KMS-11 (cell line): ENCODE data around the gene SESTD1.
"Not testable (repeated sequence)": the region's sequence is repeated elsewhere in the genome, so short reads cannot be mapped to it uniquely, and the experiment has no call there.

Source experiments
- H2AFZ ChIP-seq: fragments of 200-600 bp; sonication (generic); 2 replicates; pipeline ENCODE4 v1.6.1; 2016; ENCODE audit warnings: antibody characterized with exemption, mixed run types, low read depth
- H3K27ac ChIP-seq: fragments of 200-600 bp; sonication (generic); 2 replicates; pipeline ENCODE4 v1.6.1; 2016; ENCODE audit warnings: mild to moderate bottlenecking, mixed run types
- H3K27me3 ChIP-seq: fragments of 200-600 bp; sonication (generic); 2 replicates; pipeline ENCODE4 v1.6.1; 2017; ENCODE audit warnings: mild to moderate bottlenecking, low read depth, mixed run types, moderate library complexity; ENCODE audit not compliant: insufficient read depth
- H3K36me3 ChIP-seq: fragments of 200-600 bp; sonication (generic); 2 replicates; pipeline ENCODE4 v1.6.1; 2017; ENCODE audit warnings: mild to moderate bottlenecking, mixed run types; ENCODE audit not compliant: insufficient read depth
- H3K4me1 ChIP-seq: fragments of 200-600 bp; sonication (generic); 2 replicates; pipeline ENCODE4 v1.6.1; 2016; ENCODE audit warnings: mild to moderate bottlenecking, low read depth, mixed run types; ENCODE audit not compliant: poor library complexity, severe bottlenecking
- H3K4me2 ChIP-seq: fragments of 200-600 bp; sonication (generic); 2 replicates; pipeline ENCODE4 v1.7.0; 2016; ENCODE audit warnings: mild to moderate bottlenecking, mixed run types
- H3K4me3 ChIP-seq: fragments of 200-600 bp; sonication (generic); IDR thresholded peaks from 2 replicates; pipeline ENCODE4 v1.6.1; 2017; ENCODE audit warnings: low read depth, low read length, mixed read lengths; ENCODE audit not compliant: insufficient read depth
- H3K79me2 ChIP-seq: fragments of 200-600 bp; sonication (generic); 2 replicates; pipeline ENCODE4 v1.6.1; 2016; ENCODE audit warnings: low read depth, mixed run types; ENCODE audit not compliant: insufficient read depth
- H3K9ac ChIP-seq: fragments of 200-600 bp; sonication (generic); 2 replicates; pipeline ENCODE4 v1.6.1; 2016; ENCODE audit warnings: mild to moderate bottlenecking, mixed run types
- H4K20me1 ChIP-seq: fragments of 200-600 bp; sonication (generic); 2 replicates; pipeline ENCODE4 v1.6.1; 2016; ENCODE audit warnings: mild to moderate bottlenecking, mixed run types; ENCODE audit not compliant: insufficient read depth
- CTCF ChIP-seq: fragments of 200-600 bp; sonication (generic); conservative IDR thresholded peaks from 2 replicates; pipeline ENCODE4 v1.6.1; 2017; ENCODE audit warnings: low read depth, mild to moderate bottlenecking, antibody characterized with exemption, low read length, moderate library complexity, mixed read lengths

Gene SESTD1

GRCh38 chr2:179248024-179248348 is 16.6 kb downstream of the SESTD1 start:
- H3K27me3 ChIP-seq = no peaks in the 10 kb centered on the region
- peaks cover 40% of the 10 kb centered on the region for H3K4me1 ChIP-seq
- no peak overlapping the region for H3K4me3 ChIP-seq
- H3K4me2 ChIP-seq = no peak overlapping the region
- H3K79me2 ChIP-seq = peaks cover 15% of the 10 kb centered on the region; the same call in 1 of the 2 replicates
- H3K36me3 ChIP-seq = no peaks in the 10 kb centered on the region
- TF ChIP-seq CTCF = no peak
- H3K27ac ChIP-seq = no peak overlapping the region
- H4K20me1 ChIP-seq = no peaks in the 10 kb centered on the region
- H2AFZ ChIP-seq = no peak overlapping the region
- H3K9ac ChIP-seq = no peak overlapping the region

GRCh38 chr2:179247318-179248023 is 17.2 kb downstream of the SESTD1 start:
- H3K79me2 ChIP-seq = peaks cover 15% of the 10 kb centered on the region; the same call in 1 of the 2 replicates
- no peak overlapping the region for H3K4me2 ChIP-seq
- no peak overlapping the region for H3K27ac ChIP-seq
- H2AFZ ChIP-seq = no peak overlapping the region
- no peak overlapping the region for H3K4me3 ChIP-seq
- no peaks in the 10 kb centered on the region for H4K20me1 ChIP-seq
- TF ChIP-seq CTCF = no peak
- H3K36me3 ChIP-seq = no peaks in the 10 kb centered on the region
- no peak overlapping the region for H3K9ac ChIP-seq
- H3K27me3 ChIP-seq = no peaks in the 10 kb centered on the region
- H3K4me1 ChIP-seq = peaks cover 35% of the 10 kb centered on the region

GRCh38 chr2:179245843-179246242 is 18.8 kb downstream of the SESTD1 start:
- H3K36me3 ChIP-seq, H3K4me2 ChIP-seq, H2AFZ ChIP-seq, H3K9ac ChIP-seq, H3K27me3 ChIP-seq, H3K27ac ChIP-seq, H3K4me3 ChIP-seq, H4K20me1 ChIP-seq: not testable (repeated sequence)
- Histone ChIP-seq H3K79me2 (peaks cover 21% of the 10 kb centered on the region; the same call in 1 of the 2 replicates), H3K4me1 (peaks cover 22% of the 10 kb centered on the region)

GRCh38 chr2:179243046-179243445 is 21.6 kb downstream of the SESTD1 start:
- H3K4me1 ChIP-seq = peaks cover 39% of the 10 kb centered on the region
- no peak for TF ChIP-seq CTCF
- H3K27ac ChIP-seq = no peak overlapping the region
- H2AFZ ChIP-seq = no peak overlapping the region
- no peaks in the 10 kb centered on the region for H4K20me1 ChIP-seq
- peaks cover 22% of the 10 kb centered on the region; the same call in 1 of the 2 replicates for H3K79me2 ChIP-seq
- no peaks in the 10 kb centered on the region for H3K36me3 ChIP-seq
- no peak overlapping the region for H3K4me3 ChIP-seq
- no peak overlapping the region for H3K4me2 ChIP-seq
- no peaks in the 10 kb centered on the region for H3K27me3 ChIP-seq
- no peak overlapping the region for H3K9ac ChIP-seq
